Osteocyte (in vitro differentiated cells): ENCODE results near the gene CPEB1. TPM values are rescaled to one million over a fixed set of nuclear protein-coding genes. Genes with fewer than 3 reads are reported as not detected.

Experiments used
- DNase-seq: peaks from one replicate; pipeline ENCODE4 v3.0.0; 2021; ENCODE audit warnings: mixed read lengths; ENCODE audit not compliant: unreplicated experiment; ENCODE audit errors: extremely low spot score
- H3K27ac Mint-ChIP-seq: one replicate; pipeline ENCODE4 v1.8.0; 2021; ENCODE audit warnings: mild to moderate bottlenecking, mixed read lengths; ENCODE audit not compliant: unreplicated experiment
- H3K27me3 Mint-ChIP-seq: one replicate; pipeline ENCODE4 v1.8.0; 2021; ENCODE audit warnings: mixed read lengths; ENCODE audit not compliant: unreplicated experiment
- H3K36me3 Mint-ChIP-seq: one replicate; pipeline ENCODE4 v1.8.0; 2021; ENCODE audit warnings: mixed read lengths; ENCODE audit not compliant: unreplicated experiment
- H3K4me1 Mint-ChIP-seq: one replicate; pipeline ENCODE4 v1.8.0; 2021; ENCODE audit warnings: mixed read lengths; ENCODE audit not compliant: unreplicated experiment
- H3K4me3 Mint-ChIP-seq: one replicate; pipeline ENCODE4 v1.8.0; 2021; ENCODE audit warnings: mild to moderate bottlenecking, moderate library complexity, mixed read lengths; ENCODE audit not compliant: unreplicated experiment
- H3K9me3 Mint-ChIP-seq: one replicate; pipeline ENCODE4 v1.8.0; 2021; ENCODE audit warnings: mixed read lengths; ENCODE audit not compliant: unreplicated experiment
- CTCF ChIP-seq: fragments of 200-600 bp; sonication (generic); IDR thresholded peaks from 2 replicates; pipeline ENCODE4 v1.5.0; 2021; ENCODE audit warnings: antibody characterized with exemption, mild to moderate bottlenecking, moderate library complexity
- total RNA-seq: library from RNA; stranded (reverse); gene quantifications from 2 replicates; pipeline ENCODE4 v1.2.1, GENCODE V29; 2021

The CPEB1 gene
- total RNA-seq, 1 donor from 2014 or later, result 0.13 TPM

DNA sequence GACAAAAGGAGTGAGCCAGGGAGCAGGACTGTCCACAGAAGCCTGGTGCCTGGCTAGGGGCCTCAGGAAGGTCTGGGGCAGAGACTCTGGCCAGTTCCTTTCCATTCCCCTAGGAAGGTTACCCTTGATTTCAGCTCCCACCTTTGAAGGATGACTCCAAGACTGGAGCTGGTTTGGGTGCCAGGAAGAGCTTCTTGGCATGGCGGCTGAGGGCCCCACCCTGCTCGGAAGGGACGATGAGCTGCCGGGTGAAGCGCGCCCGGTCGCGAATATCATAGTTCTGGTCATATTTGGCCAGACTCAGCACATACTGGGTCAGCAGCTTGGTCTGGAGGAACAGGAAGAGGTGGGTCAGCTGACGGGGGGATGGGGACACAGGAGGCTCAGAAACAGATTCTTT is 19.4 kb upstream of the CPEB1 start:
- Mint-ChIP-seq H3K27me3 (no peaks in the 10 kb centered on the region), H3K36me3 (no peaks in the 10 kb centered on the region), H3K4me1 (no peaks in the 10 kb centered on the region), H3K4me3 (no peak overlapping the region), H3K9me3 (no peaks in the 10 kb centered on the region), H3K27ac (no peak overlapping the region)
- no peak for TF ChIP-seq CTCF
- DNase-seq, result no peak

- TF ChIP-seq CTCF, result no peak
- no peak for DNase-seq
- Mint-ChIP-seq H3K4me3 (no peak overlapping the region), H3K27me3 (no peaks in the 10 kb centered on the region), H3K4me1 (no peaks in the 10 kb centered on the region), H3K36me3 (no peaks in the 10 kb centered on the region), H3K27ac (no peak overlapping the region), H3K9me3 (no peaks in the 10 kb centered on the region)
These were observed 16.9 kb upstream of the CPEB1 start for GRCh38 chr15:82664021-82664420.

DNA sequence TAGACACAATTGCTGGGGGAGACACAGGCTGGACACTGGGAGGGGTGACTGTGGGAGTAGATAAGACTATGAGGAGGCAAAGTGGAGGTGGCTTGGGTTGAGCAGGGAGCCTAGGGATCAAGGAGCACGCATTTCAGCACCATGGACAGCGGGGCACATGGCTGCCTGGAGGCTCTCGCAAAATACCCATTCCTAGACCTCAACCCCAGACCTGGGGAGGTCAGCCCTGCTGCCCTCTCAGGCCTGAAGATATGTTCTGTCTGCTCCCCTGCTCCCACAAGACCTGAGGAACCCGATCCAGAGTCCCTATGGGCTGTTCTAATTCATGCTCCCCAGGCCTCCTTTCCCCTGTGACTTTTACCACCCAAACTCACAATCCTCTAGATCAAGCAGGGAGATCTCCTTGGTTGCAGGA is 16.0 kb upstream of the CPEB1 start:
- no peak for DNase-seq
- Mint-ChIP-seq H3K4me1 (no peaks in the 10 kb centered on the region), H3K27me3 (no peaks in the 10 kb centered on the region), H3K36me3 (no peaks in the 10 kb centered on the region), H3K9me3 (no peaks in the 10 kb centered on the region), H3K4me3 (no peak overlapping the region), H3K27ac (no peak overlapping the region)
- no peak for TF ChIP-seq CTCF

DNA sequence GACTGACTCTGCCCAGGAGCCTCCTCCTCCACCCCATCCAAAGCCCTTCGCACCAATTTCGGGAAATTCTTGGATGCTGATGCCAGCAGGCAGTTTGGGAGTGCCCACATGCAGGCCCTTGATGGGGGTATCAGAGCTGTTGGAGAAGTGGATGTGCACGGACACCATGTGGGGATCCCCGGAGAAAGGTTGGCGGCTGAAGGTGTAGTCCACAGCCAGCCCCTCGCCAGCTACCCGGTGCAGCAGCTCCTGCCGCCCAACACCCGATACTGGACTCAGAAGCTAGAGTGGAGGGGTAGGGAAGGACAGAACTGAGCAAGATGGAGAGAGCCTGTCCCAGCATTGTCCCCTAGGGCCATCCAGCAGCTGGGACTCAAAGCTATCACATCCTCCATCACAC is 15.5 kb upstream of the CPEB1 start:
- Mint-ChIP-seq H3K27me3 (no peaks in the 10 kb centered on the region), H3K36me3 (no peaks in the 10 kb centered on the region), H3K4me1 (no peaks in the 10 kb centered on the region), H3K27ac (no peak overlapping the region), H3K9me3 (no peaks in the 10 kb centered on the region), H3K4me3 (no peak overlapping the region)
- DNase-seq, result no peak
- no peak for TF ChIP-seq CTCF

DNA sequence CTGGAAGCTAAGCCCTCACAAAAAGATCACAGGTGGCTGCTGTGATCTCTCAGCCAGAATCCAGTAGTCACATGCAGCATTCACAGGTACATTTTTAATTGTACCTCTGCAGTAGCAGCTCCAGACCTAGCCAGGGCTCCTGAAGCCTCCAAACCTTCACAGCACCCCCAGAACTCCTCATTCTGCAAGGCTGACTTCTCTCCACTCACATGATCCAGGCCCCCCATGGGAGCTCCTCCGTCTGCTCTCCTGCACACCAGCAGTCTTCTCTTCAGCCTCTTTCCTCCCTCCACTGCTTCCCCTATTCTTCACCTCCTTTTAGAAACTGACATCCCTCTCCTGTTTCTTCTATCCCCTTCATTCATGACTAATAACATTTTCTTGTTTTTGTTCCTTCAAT is 13.2 kb upstream of the CPEB1 start:
- Mint-ChIP-seq H3K4me1 (no peaks in the 10 kb centered on the region), H3K27me3 (no peaks in the 10 kb centered on the region), H3K36me3 (no peaks in the 10 kb centered on the region), H3K4me3 (no peak overlapping the region), H3K9me3 (no peaks in the 10 kb centered on the region), H3K27ac (no peak overlapping the region)
- DNase-seq, result no peak
- no peak for TF ChIP-seq CTCF
